SK-N-MC (cell line): ENCODE measurements around the gene ATF7IP.

Source experiments
- EZH2 ChIP-seq: fragments of 200-600 bp; sonication (generic); IDR thresholded peaks from one replicate; pipeline ENCODE4 v1.6.1; 2017; ENCODE audit warnings: antibody characterized with exemption
- FOXP2 ChIP-seq: optimal IDR thresholded peaks from 2 replicates; pipeline ENCODE3; 2011; ENCODE audit warnings: mild to moderate bottlenecking, moderate library complexity; ENCODE audit not compliant: insufficient read depth; ENCODE audit errors: extremely low read length, control extremely low read depth
- POLR2AphosphoS5 ChIP-seq: IDR thresholded peaks from 2 replicates; pipeline ENCODE4 v1.6.1; 2012; ENCODE audit warnings: mild to moderate bottlenecking, low read depth, low read length, borderline replicate concordance

GRCh38 chr12:14387219-14387871 is 21.9 kb downstream of the ATF7IP start:
- TF ChIP-seq POLR2AphosphoS5 (no peak), FOXP2 (no peak), EZH2 (no peak)
